Small intestine (tissue), 7 donors: ENCODE results near the gene OR52W1. TPM values are rescaled to one million over a fixed set of nuclear protein-coding genes. Genes with fewer than 3 reads are reported as not detected.
A peak's percentile ranks its signal among the peaks of the same experiment; 100 is the strongest.

Experiments
- DNase-seq, 2 donors: peaks; one replicate each; pipeline versions ENCODE4 v3.0.0 to v3.0.0-alpha.2; 2013
- FAIRE-seq: peaks from 2 replicates; lab custom pipeline; 2012; peaks lifted over from hg19 to GRCh38; lab: Jason Lieb, UNC
- H3K27ac ChIP-seq, 3 donors: one replicate each; pipeline ENCODE4 v1.5.1; 2013; ENCODE audit warnings: low read length in 2 of 3, mild to moderate bottlenecking in 2 of 3, control low read depth in 1 of 3, inconsistent platforms in 1 of 3, low read depth in 1 of 3, moderate library complexity in 1 of 3
- H3K27me3 ChIP-seq, 3 donors: one replicate each; pipeline ENCODE4 v1.6.1; 2013; ENCODE audit warnings: low read length in 3 of 3, inconsistent platforms in 1 of 3; ENCODE audit not compliant: control insufficient read depth in 3 of 3, insufficient read depth in 3 of 3
- H3K36me3 ChIP-seq, 3 donors: one replicate each; pipeline ENCODE4 v1.6.1; 2013; ENCODE audit warnings: low read length in 3 of 3, inconsistent platforms in 1 of 3, low read depth in 1 of 3, mild to moderate bottlenecking in 1 of 3, moderate library complexity in 1 of 3; ENCODE audit not compliant: control insufficient read depth in 3 of 3, insufficient read depth in 2 of 3
- H3K4me1 ChIP-seq, 3 donors: one replicate each; pipeline ENCODE4 v1.6.1; 2013; ENCODE audit warnings: low read length in 2 of 3, inconsistent platforms in 1 of 3, low read depth in 1 of 3, mild to moderate bottlenecking in 1 of 3, moderate library complexity in 1 of 3; ENCODE audit not compliant: control insufficient read depth in 3 of 3, insufficient read depth in 2 of 3
- H3K4me3 ChIP-seq, 3 donors: one replicate each; pipeline ENCODE4 v1.5.1; 2013; ENCODE audit warnings: low read length in 3 of 3, control low read depth in 1 of 3, inconsistent platforms in 1 of 3, low read depth in 1 of 3, mild to moderate bottlenecking in 1 of 3, moderate library complexity in 1 of 3
- H3K9me3 ChIP-seq, 2 donors: one replicate each; pipeline ENCODE4 v1.6.1; 2013; ENCODE audit warnings: low read depth in 1 of 2, low read length in 1 of 2; ENCODE audit not compliant: control insufficient read depth in 2 of 2, insufficient read depth in 1 of 2
- WGBS, 3 donors: extraction: QIAGEN DNeasy Blood & Tissue Kit; methylation state at CpG; one replicate each; pipeline ENCODE4 v1.1.7; 2013; 5-methylcytosine and 5-hydroxymethylcytosine counted together
- polyA plus RNA-seq, 4 donors: library from polyadenylated mRNA; stranded (reverse) in 3 of 4; unstranded in 1 of 4; fragments of 200-250 nt in 3 of 4; fragments of 120-200 nt in 1 of 4; gene quantifications; one replicate each; pipeline versions ENCODE4 v1.2.1 to v1.2.3, GENCODE V29; 2013
- donor health status: healthy with polysubstance abuse.
- donor health status: control.
- donor health status: control.
- donor health status: Bipolar disorder and iron deficiency.
- donor health status: healthy.

Gene OR52W1
- polyA plus RNA-seq, 4 donors: 0.12 TPM; not detected in 3

DNA sequence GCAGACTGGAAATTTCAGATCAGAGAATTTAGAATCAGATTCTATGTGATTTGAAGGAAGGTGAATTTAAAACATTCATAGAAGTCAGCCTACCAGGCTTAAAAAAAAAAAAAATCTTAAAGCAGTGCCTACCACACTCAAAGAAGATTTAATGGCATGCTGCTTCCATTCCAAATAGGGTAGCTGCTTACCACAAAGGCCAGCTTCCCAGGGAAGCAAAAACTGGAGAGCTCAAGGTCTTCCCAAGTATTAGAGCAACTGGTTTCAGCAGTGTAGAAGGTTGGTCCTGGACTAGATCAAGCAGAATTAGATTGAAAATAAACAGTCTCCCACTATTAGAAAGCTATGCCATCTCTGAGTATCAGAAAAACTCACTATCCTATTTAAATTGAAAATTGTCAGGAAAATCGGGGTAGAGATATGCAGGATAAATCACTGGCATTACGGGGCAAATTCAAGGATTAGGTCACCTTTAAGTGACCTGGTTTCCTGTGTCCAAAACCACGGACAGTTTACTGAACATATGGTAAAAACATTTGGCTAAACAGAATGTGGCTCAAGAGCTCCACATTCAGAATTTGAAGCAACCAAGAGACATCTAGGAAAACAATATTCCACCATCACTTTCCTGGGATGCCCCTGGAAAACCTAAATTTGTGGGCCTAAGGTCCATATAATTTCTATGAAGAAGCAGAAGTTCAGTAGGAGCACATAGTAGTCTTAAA is 7.6 kb downstream of the OR52W1 start:
- Histone ChIP-seq H3K27ac (no peak overlapping the region), H3K36me3 (peaks cover 21 to 38% (median 23%) of the 10 kb centered on the region in 3 donors), H3K27me3 (no peaks in the 10 kb centered on the region), H3K9me3 (no peaks in the 10 kb centered on the region), H3K4me3 (no peak overlapping the region), H3K4me1 (no peaks in the 10 kb centered on the region)
- DNase-seq (no peak), FAIRE-seq (no peak)
- 86 to 91% (median 86%) methylated on average over 3 of the region's 3 CpGs for WGBS, 3 donors

DNA sequence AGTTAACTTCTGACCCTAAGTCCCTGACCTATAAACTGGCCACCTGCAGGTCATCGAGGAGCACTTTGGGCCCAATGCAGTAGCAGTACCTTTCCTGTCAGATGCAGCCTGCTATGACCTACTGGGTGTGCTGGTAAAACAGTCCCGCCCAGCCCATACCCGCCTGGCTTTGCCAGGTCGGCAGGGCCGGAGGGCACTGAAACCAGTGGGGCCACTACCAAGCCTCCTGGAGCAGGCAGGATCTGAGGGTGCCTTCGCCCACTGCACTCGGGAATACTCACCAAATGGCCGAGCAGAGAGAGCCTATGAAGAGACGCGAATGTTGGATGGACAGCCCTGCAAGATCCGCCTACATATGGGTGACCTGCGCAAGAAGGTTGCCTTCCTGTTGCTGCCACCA is 10.8 kb downstream of the OR52W1 start:
- 97 to 98% (median 97%) methylated on average over 12 of the region's 12 CpGs for WGBS, 3 donors
- no peak for DNase-seq
- H3K4me1 ChIP-seq: no peaks in the 10 kb centered on the region
- H3K9me3 ChIP-seq: no peaks in the 10 kb centered on the region
- no peak overlapping the region for H3K27ac ChIP-seq
- no peak overlapping the region for H3K4me3 ChIP-seq
- peaks cover 26 to 48% (median 48%) of the 10 kb centered on the region in 3 donors for H3K36me3 ChIP-seq
- no peak for FAIRE-seq
- no peaks in the 10 kb centered on the region for H3K27me3 ChIP-seq

DNA sequence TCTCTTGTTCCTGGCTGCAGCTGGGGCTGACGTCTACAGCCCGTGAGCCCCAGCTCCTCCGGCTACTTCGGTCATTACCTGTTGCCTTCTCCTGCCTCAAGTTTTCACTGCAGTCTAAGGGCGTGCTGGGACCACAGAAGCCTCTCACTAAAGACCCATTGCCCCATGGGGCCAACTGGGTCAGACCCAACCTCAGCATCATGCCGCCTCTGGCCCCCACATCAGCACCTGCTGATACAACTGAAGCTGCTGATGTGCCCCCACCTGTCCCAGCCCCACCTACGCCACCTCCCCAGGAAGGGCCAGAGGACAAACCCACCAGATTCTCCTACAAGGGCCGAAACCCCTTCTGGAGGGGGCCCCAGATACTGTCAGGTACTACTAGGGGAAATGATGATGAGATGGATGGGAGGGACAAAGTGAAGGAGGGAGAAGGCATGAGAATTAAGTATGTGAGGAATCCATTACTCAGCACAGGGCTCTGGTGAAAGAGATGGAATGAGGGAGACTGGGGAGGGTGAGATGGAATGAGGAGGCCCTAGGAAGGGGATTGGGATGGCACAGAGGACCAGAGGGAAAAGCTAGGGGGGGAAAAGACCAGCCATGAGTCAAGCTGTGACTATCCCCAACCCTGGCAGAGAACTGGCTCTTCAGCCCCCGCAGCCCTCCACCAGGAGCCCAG is 11.4 kb downstream of the OR52W1 start:
- H3K36me3 ChIP-seq: peaks cover 25 to 50% (median 47%) of the 10 kb centered on the region in 3 donors
- 97 to 99% (median 98%) methylated on average over 8 to 9 of the region's 9 CpGs for WGBS, 3 donors
- H3K9me3 ChIP-seq: no peaks in the 10 kb centered on the region
- no peaks in the 10 kb centered on the region for H3K4me1 ChIP-seq
- no peak overlapping the region for H3K4me3 ChIP-seq
- no peak overlapping the region for H3K27ac ChIP-seq
- DNase-seq (no peak), FAIRE-seq (no peak)
- H3K27me3 ChIP-seq: no peaks in the 10 kb centered on the region

DNA sequence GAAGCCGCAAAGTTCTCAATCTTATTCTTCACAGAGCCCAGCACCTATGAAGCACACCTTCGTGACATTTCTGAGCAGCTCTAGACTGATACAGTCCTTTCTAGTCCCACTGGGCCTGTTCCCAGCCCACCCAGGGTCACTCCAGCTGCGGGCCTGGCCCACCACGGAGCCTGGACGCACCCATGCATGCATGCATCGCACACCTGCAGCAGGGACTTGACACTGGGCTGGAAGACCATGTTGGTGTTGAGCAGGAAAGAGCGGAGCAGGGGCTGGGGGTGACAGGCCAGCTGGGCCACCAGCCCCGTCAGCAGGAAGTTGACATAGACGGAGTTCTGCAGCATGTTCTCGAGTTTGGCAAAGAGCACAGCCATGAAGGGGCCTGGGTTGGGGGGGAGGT is 15.5 kb downstream of the OR52W1 start:
- Histone ChIP-seq H3K4me3 (no peak overlapping the region), H3K27ac (no peak overlapping the region), H3K4me1 (no peaks in the 10 kb centered on the region), H3K9me3 (no peaks in the 10 kb centered on the region), H3K36me3 (peaks cover 31 to 66% (median 58%) of the 10 kb centered on the region in 3 donors), H3K27me3 (no peaks in the 10 kb centered on the region)
- WGBS, 3 donors: 92 to 97% (median 96%) methylated on average over 10 of the region's 10 CpGs
- DNase-seq: no peak
- FAIRE-seq: no peak

DNA sequence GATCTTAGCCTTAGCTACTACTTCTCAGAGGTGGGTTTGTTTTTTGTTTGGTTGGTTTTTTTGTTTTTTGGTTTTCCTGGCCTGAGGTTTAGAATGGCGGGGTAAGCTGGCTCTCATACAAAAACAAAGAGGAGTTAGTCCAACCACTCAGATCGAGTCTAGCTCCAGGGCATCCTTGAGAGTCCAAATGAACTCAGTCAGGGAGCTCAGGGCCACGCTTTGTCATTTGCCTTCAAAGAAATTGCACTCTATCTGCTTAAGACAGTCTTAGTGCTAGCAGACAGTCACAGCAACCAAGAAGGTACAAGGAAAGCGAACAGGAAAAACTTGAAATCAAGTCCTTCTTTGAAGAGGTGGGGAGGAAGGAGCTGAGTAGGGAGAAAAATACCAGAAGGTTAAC is 17.5 kb downstream of the OR52W1 start:
- H3K27me3 ChIP-seq: no peaks in the 10 kb centered on the region
- H3K27ac ChIP-seq: no peak overlapping the region
- H3K4me1 ChIP-seq: peaks cover 0 to 3% (median 0%) of the 10 kb centered on the region in 3 donors
- FAIRE-seq (no peak), DNase-seq (no peak)
- no peaks in the 10 kb centered on the region for H3K9me3 ChIP-seq
- peaks cover 15 to 57% (median 41%) of the 10 kb centered on the region in 3 donors for H3K36me3 ChIP-seq
- no peak overlapping the region for H3K4me3 ChIP-seq
- WGBS, 3 donors: 91 to 93% (median 91%) methylated on average over 4 of the region's 4 CpGs

DNA sequence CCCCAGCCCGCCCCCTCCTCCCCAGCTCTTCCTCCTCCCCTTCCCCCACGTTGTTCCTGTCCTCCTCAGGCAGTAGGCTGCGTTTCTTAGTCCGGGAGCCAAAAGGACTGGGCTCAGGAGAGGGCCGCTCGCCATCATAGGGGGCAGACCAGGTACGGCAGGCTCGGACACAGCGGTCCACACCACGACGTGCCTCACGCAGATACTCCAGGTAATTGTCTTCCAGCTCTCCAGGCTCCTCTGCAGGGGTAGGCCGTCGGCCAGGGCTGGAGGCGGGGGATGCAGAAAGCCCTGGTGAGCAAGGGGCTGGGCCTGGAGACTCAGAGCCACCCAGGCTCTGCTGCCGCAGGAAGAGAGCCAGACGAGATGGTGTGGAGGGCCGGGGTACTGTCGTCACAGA is 18.7 kb downstream of the OR52W1 start:
- Histone ChIP-seq H3K27ac (no peak overlapping the region), H3K4me1 (peaks cover 0 to 3% (median 0%) of the 10 kb centered on the region in 3 donors), H3K9me3 (no peaks in the 10 kb centered on the region), H3K27me3 (no peaks in the 10 kb centered on the region), H3K4me3 (no peak overlapping the region), H3K36me3 (peaks cover 22 to 57% (median 40%) of the 10 kb centered on the region in 3 donors)
- 93 to 95% (median 94%) methylated on average over 19 of the region's 19 CpGs for WGBS, 3 donors
- DNase-seq (no peak), FAIRE-seq (no peak)

DNA sequence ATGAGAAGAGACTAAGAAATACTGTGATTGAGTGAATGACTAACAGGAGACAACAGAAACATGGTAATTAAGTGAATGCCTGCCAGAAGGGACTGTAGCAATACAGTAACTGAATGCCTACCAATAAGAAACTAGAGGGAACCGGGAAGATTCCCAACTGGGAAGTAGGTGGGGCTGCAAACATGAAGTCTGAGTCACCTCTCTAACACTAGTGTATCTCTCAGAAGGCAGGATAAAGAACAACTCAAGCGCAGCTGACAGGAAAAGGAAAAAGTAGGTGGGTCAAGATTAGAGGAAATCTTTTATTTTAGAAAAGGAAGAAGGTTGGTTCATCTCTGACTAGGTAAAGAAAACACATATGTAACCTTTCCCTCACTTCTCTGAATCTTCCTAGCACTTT is 20.3 kb downstream of the OR52W1 start:
- Histone ChIP-seq H3K4me1 (peaks cover 0 to 3% (median 0%) of the 10 kb centered on the region in 3 donors), H3K9me3 (no peaks in the 10 kb centered on the region), H3K27ac (peak overlapping the region in 1 of 3 donors; percentile 50), H3K4me3 (no peak overlapping the region), H3K36me3 (peaks cover 32 to 58% (median 53%) of the 10 kb centered on the region in 3 donors), H3K27me3 (no peaks in the 10 kb centered on the region)
- 46 to 60% (median 47%) methylated on average over 2 of the region's 2 CpGs for WGBS, 3 donors
- DNase-seq (peak in 1 of 2 donors; percentile 21), FAIRE-seq (no peak)

DNA sequence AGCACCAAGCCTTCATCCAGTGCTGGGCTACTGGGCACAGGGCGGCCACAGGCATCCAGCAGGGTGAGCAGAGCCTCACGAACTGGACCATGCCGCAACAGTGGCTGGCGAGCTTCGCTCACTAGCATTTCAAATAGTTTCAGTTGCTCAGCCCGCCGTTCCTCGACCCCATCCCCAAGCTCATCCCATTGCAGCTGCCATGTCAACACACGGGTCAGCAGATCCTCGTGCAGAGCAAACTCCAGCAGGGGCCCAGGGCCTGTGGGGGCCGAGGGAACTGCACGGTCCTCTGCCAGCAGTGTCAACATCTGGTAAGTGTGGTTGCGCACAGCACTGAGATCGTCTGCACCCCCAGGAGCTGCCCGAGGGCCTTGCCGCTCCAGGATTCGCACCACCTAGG is 24.8 kb downstream of the OR52W1 start:
- 94 to 98% (median 96%) methylated on average over 16 to 17 of the region's 17 CpGs for WGBS, 3 donors
- DNase-seq (no peak), FAIRE-seq (no peak)
- Histone ChIP-seq H3K9me3 (no peaks in the 10 kb centered on the region), H3K27me3 (no peaks in the 10 kb centered on the region), H3K36me3 (peaks cover 21 to 34% (median 30%) of the 10 kb centered on the region in 3 donors), H3K27ac (no peak overlapping the region), H3K4me3 (no peak overlapping the region), H3K4me1 (peaks cover 7 to 15% (median 8%) of the 10 kb centered on the region in 3 donors)
